Measurements from ENCODE around the gene AFG1L.

The AFG1L gene

DNA sequence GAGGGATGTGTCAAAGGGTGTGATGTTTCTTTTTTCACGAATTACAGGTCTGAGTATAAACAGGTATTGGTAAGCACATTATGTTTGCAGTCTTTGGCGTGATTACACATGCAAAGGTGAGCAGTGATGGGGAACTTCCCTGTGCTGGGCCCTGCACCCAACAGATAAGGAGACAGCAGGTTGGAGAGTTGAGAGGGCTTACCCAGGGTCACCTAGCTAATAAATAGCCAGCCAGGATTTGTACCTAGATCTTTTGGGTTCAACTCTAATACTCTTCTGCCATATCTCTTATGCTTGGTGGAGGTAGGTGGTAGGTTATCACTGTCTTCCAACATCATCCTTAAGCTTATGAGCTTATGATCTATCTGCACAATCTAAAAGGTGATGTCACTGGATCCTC lies 46.5 kb downstream of the AFG1L start:
- Histone ChIP-seq H2AFZ (ENCODE audit: low read length) (no peak overlapping the region), H3F3A (ENCODE audit: low read depth) (no peaks in the 10 kb centered on the region), H3K4me1 (ENCODE audit: insufficient read depth, low read length, poor library complexity, severe bottlenecking) (no peaks in the 10 kb centered on the region), H3K9me2 (replicated peaks; ENCODE audit: low read depth, low read length) (no peaks in the 10 kb centered on the region), H3K79me2 (ENCODE audit: insufficient read depth, low read length) (no peaks in the 10 kb centered on the region), H3K4me3 (ENCODE audit: low read length, poor library complexity, severe bottlenecking) (no peak overlapping the region), H3K9ac (ENCODE audit: low read depth, low read length, poor library complexity, severe bottlenecking) (no peak overlapping the region), H3K27me3 (ENCODE audit: insufficient read depth, low read length, poor library complexity, severe bottlenecking) (no peaks in the 10 kb centered on the region), H4K20me1 (ENCODE audit: insufficient read depth, low read length, poor library complexity, severe bottlenecking) (no peaks in the 10 kb centered on the region), H3K9me3 (ENCODE audit: insufficient read depth, low read depth, low read length) (no peaks in the 10 kb centered on the region), H3K4me2 (ENCODE audit: low read depth, low read length, poor library complexity, severe bottlenecking) (no peak overlapping the region), H3K36me3 (ENCODE audit: insufficient read depth, low read length) (no peaks in the 10 kb centered on the region)
- no peak for TF ChIP-seq EZH2phosphoT487 (IDR thresholded peaks at IDR 0.05; ENCODE audit: borderline replicate concordance)
- TF ChIP-seq, protein P1, sequence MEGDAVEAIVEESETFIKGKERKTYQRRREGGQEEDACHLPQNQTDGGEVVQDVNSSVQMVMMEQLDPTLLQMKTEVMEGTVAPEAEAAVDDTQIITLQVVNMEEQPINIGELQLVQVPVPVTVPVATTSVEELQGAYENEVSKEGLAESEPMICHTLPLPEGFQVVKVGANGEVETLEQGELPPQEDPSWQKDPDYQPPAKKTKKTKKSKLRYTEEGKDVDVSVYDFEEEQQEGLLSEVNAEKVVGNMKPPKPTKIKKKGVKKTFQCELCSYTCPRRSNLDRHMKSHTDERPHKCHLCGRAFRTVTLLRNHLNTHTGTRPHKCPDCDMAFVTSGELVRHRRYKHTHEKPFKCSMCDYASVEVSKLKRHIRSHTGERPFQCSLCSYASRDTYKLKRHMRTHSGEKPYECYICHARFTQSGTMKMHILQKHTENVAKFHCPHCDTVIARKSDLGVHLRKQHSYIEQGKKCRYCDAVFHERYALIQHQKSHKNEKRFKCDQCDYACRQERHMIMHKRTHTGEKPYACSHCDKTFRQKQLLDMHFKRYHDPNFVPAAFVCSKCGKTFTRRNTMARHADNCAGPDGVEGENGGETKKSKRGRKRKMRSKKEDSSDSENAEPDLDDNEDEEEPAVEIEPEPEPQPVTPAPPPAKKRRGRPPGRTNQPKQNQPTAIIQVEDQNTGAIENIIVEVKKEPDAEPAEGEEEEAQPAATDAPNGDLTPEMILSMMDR (conservative IDR thresholded peaks at IDR 0.05; ENCODE audit: low read length): no peak

DNA sequence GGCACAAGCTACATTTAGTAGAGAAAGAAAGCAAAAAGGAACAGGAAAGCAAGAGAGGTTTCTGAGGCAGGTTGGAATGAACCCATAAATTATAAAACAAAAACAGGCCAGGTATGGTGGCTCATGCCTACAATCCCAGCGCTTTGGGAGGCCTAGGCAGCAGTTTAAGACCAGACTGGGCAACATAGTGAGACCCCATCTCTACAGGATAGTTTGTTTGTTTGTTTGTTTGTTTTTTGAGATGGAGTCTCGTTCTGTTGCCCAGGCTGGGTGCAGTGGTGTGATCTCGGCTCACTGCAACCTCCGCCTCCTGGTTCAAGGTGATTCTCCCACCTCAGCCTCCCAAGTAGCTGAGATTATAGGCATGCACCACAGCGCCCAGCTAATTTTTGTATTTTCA lies 49.0 kb downstream of the AFG1L start:
- H3K4me1 ChIP-seq (ENCODE audit: insufficient read depth, low read length, poor library complexity, severe bottlenecking): no peaks in the 10 kb centered on the region
- no peaks in the 10 kb centered on the region for H4K20me1 ChIP-seq (ENCODE audit: insufficient read depth, low read length, poor library complexity, severe bottlenecking)
- H3K9me3 ChIP-seq (ENCODE audit: insufficient read depth, low read depth, low read length): no peaks in the 10 kb centered on the region
- no peak overlapping the region for H2AFZ ChIP-seq (ENCODE audit: low read length)
- TF ChIP-seq, protein P1 (conservative IDR thresholded peaks at IDR 0.05; ENCODE audit: low read length): no peak
- no peak for TF ChIP-seq EZH2phosphoT487 (IDR thresholded peaks at IDR 0.05; ENCODE audit: borderline replicate concordance)
- H3K27me3 ChIP-seq (ENCODE audit: insufficient read depth, low read length, poor library complexity, severe bottlenecking): no peaks in the 10 kb centered on the region
- no peaks in the 10 kb centered on the region for H3F3A ChIP-seq (ENCODE audit: low read depth)
- no peak overlapping the region for H3K9ac ChIP-seq (ENCODE audit: low read depth, low read length, poor library complexity, severe bottlenecking)
- no peak overlapping the region for H3K4me2 ChIP-seq (ENCODE audit: low read depth, low read length, poor library complexity, severe bottlenecking)
- H3K79me2 ChIP-seq (ENCODE audit: insufficient read depth, low read length): no peaks in the 10 kb centered on the region
- no peaks in the 10 kb centered on the region for H3K36me3 ChIP-seq (ENCODE audit: insufficient read depth, low read length)
- H3K9me2 ChIP-seq (replicated peaks; ENCODE audit: low read depth, low read length): no peaks in the 10 kb centered on the region
- H3K4me3 ChIP-seq (ENCODE audit: low read length, poor library complexity, severe bottlenecking): no peak overlapping the region

DNA sequence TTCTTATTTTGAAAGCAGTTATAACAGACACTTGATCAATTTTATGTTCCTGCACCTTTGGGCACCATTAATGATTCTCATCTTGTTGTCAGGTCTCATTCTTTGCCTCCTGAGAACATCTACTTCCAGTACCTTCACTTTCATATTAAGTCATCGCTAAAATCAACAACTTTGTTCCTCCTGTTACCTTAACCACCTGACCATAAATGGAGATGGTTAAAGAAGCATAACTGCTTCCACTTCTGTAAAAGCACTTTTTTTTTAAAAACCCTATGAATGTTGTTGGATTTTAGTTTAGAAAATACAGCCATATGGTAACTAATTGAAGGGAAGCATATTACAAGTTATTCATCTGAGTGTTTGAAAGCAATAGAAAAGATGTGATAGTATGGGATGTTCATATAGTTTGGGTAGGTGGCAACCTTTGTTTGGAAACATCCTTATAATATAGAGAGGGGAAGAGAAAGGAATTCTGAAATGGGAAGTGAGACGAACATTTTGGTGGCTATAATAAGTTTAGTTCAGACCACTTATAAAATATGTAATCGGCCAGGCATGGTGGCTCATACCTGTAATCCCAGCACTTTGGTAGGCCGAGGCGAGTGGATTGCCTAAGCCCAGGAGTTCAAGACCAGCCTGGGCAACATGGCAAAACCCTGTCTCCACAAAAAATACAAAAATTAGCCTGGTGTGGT lies 53.9 kb downstream of the AFG1L start:
- Histone ChIP-seq H3K9me2 (replicated peaks; ENCODE audit: low read depth, low read length) (no peaks in the 10 kb centered on the region), H3K4me2 (ENCODE audit: low read depth, low read length, poor library complexity, severe bottlenecking) (no peak overlapping the region), H4K20me1 (ENCODE audit: insufficient read depth, low read length, poor library complexity, severe bottlenecking) (no peaks in the 10 kb centered on the region), H3K36me3 (ENCODE audit: insufficient read depth, low read length) (no peaks in the 10 kb centered on the region), H3K9ac (ENCODE audit: low read depth, low read length, poor library complexity, severe bottlenecking) (no peak overlapping the region), H3F3A (ENCODE audit: low read depth) (no peaks in the 10 kb centered on the region), H2AFZ (ENCODE audit: low read length) (no peak overlapping the region), H3K79me2 (ENCODE audit: insufficient read depth, low read length) (no peaks in the 10 kb centered on the region), H3K9me3 (ENCODE audit: insufficient read depth, low read depth, low read length) (no peaks in the 10 kb centered on the region), H3K4me3 (ENCODE audit: low read length, poor library complexity, severe bottlenecking) (no peak overlapping the region), H3K4me1 (ENCODE audit: insufficient read depth, low read length, poor library complexity, severe bottlenecking) (no peaks in the 10 kb centered on the region), H3K27me3 (ENCODE audit: insufficient read depth, low read length, poor library complexity, severe bottlenecking) (no peaks in the 10 kb centered on the region)
- TF ChIP-seq, protein P1 (conservative IDR thresholded peaks at IDR 0.05; ENCODE audit: low read length): no peak
- TF ChIP-seq EZH2phosphoT487 (IDR thresholded peaks at IDR 0.05; ENCODE audit: borderline replicate concordance): no peak

Measured in Loucy (cell line).